Measurements from ENCODE around the gene COL7A1.

COL7A1 gene

GRCh38 chr3:48600711-48601621 lies 5.8 kb upstream of the COL7A1 start:
- Histone ChIP-seq H3K27me3 (peaks cover 11% of the 10 kb centered on the region), H3K27ac (no peak overlapping the region), H3K9ac (no peak overlapping the region), H3K9me3 (no peaks in the 10 kb centered on the region), H3K36me3 (peaks cover 95% of the 10 kb centered on the region), H4K20me1 (peaks cover 83% of the 10 kb centered on the region), H3K4me1 (peaks cover 28% of the 10 kb centered on the region), H3K4me2 (no peak overlapping the region), H3K4me3 (no peak overlapping the region)
- no peak for TF ChIP-seq Cebpa-rat (IDR thresholded peaks at IDR 0.05)

- no peak overlapping the region for H3K4me3 ChIP-seq
- H3K4me1 ChIP-seq, result peaks cover 31% of the 10 kb centered on the region
- no peak for TF ChIP-seq Cebpa-rat (IDR thresholded peaks at IDR 0.05)
Measured at GRCh38 chr3:48599509-48600285, 4.6 kb upstream of the COL7A1 start.

GRCh38 chr3:48599077-48599501 lies 4.0 kb upstream of the COL7A1 start:
- Histone ChIP-seq H3K27me3 (peaks cover 30% of the 10 kb centered on the region), H3K4me3 (no peak overlapping the region), H3K9me3 (no peaks in the 10 kb centered on the region), H3K9ac (peak overlapping the region; percentile 58; the same call in 1 of the 2 replicates), H3K4me2 (peak overlapping the region; percentile 75), H4K20me1 (peaks cover 86% of the 10 kb centered on the region), H3K36me3 (peaks cover 76% of the 10 kb centered on the region), H3K27ac (peak overlapping the region; percentile 46), H3K4me1 (peaks cover 31% of the 10 kb centered on the region)
- no peak for TF ChIP-seq Cebpa-rat (IDR thresholded peaks at IDR 0.05)

More at GRCh38 chr3:48599509-48600285, 4.6 kb upstream of the COL7A1 start:
- Histone ChIP-seq H3K9me3 (no peaks in the 10 kb centered on the region), H3K4me2 (peak overlapping the region; percentile 75), H3K9ac (no peak overlapping the region), H3K27ac (peak overlapping the region; percentile 46; the same call in 1 of the 2 replicates), H3K27me3 (peaks cover 24% of the 10 kb centered on the region), H3K36me3 (peaks cover 82% of the 10 kb centered on the region), H4K20me1 (peaks cover 80% of the 10 kb centered on the region)

- peaks cover 70% of the 10 kb centered on the region for H3K36me3 ChIP-seq
Measured at GRCh38 chr3:48598323-48599076, 3.4 kb upstream of the COL7A1 start.

GRCh38 chr3:48597408-48597800 lies 2.3 kb upstream of the COL7A1 start:
- Histone ChIP-seq H3K27ac (0 out of 2 replicates have a peak overlapping the region, but pooled peaks have one; percentile 46), H3K36me3 (peaks cover 59% of the 10 kb centered on the region), H3K4me3 (no peak overlapping the region), H3K4me1 (peaks cover 31% of the 10 kb centered on the region), H4K20me1 (peaks cover 88% of the 10 kb centered on the region), H3K27me3 (peaks cover 46% of the 10 kb centered on the region), H3K9me3 (no peaks in the 10 kb centered on the region), H3K4me2 (no peak overlapping the region), H3K9ac (no peak overlapping the region)
- no peak for TF ChIP-seq Cebpa-rat (IDR thresholded peaks at IDR 0.05)

More at GRCh38 chr3:48598323-48599076, 3.4 kb upstream of the COL7A1 start:
- Histone ChIP-seq H3K4me3 (no peak overlapping the region), H4K20me1 (peaks cover 92% of the 10 kb centered on the region), H3K4me1 (peaks cover 31% of the 10 kb centered on the region), H3K9ac (peak overlapping the region; percentile 58; the same call in 1 of the 2 replicates), H3K27me3 (peaks cover 36% of the 10 kb centered on the region), H3K27ac (peak overlapping the region; percentile 46), H3K9me3 (no peaks in the 10 kb centered on the region), H3K4me2 (peak overlapping the region; percentile 75)
- no peak for TF ChIP-seq Cebpa-rat (IDR thresholded peaks at IDR 0.05)

GRCh38 chr3:48596676-48597407 lies 1.7 kb upstream of the COL7A1 start:
- Histone ChIP-seq H3K9me3 (no peaks in the 10 kb centered on the region), H3K4me3 (no peak overlapping the region), H3K9ac (no peak overlapping the region), H3K27me3 (peaks cover 52% of the 10 kb centered on the region), H3K4me2 (no peak overlapping the region), H4K20me1 (peaks cover 84% of the 10 kb centered on the region), H3K36me3 (peaks cover 53% of the 10 kb centered on the region), H3K27ac (no peak overlapping the region), H3K4me1 (peaks cover 31% of the 10 kb centered on the region)
- TF ChIP-seq Cebpa-rat (IDR thresholded peaks at IDR 0.05), result no peak

GRCh38 chr3:48596157-48596556 lies 1.0 kb upstream of the COL7A1 start:
- no peaks in the 10 kb centered on the region for H3K9me3 ChIP-seq
- H3K27me3 ChIP-seq, result peaks cover 58% of the 10 kb centered on the region
- no peak overlapping the region for H3K4me3 ChIP-seq
- H3K27ac ChIP-seq, result no peak overlapping the region
- peaks cover 31% of the 10 kb centered on the region for H3K4me1 ChIP-seq
- H3K36me3 ChIP-seq, result peaks cover 46% of the 10 kb centered on the region
- no peak overlapping the region for H3K9ac ChIP-seq
- no peak for TF ChIP-seq Cebpa-rat (IDR thresholded peaks at IDR 0.05)
- H4K20me1 ChIP-seq, result peaks cover 77% of the 10 kb centered on the region
- H3K4me2 ChIP-seq, result no peak overlapping the region

- Histone ChIP-seq H3K4me1 (peaks cover 31% of the 10 kb centered on the region), H3K9me3 (no peaks in the 10 kb centered on the region), H3K27me3 (peaks cover 58% of the 10 kb centered on the region), H3K4me3 (no peak overlapping the region), H3K4me2 (no peak overlapping the region), H3K36me3 (peaks cover 41% of the 10 kb centered on the region), H4K20me1 (peaks cover 72% of the 10 kb centered on the region), H3K27ac (no peak overlapping the region), H3K9ac (no peak overlapping the region)
- TF ChIP-seq Cebpa-rat (IDR thresholded peaks at IDR 0.05), result no peak
Measured at GRCh38 chr3:48595526-48596121, 495 bp upstream of the COL7A1 start.

Measured in BLaER1 (cell line).